Suprapubic skin (tissue), 4 donors: ENCODE data around the gene TUBGCP6. TPM values are rescaled to one million over a fixed set of nuclear protein-coding genes. Genes with fewer than 3 reads are reported as not detected.

Source experiments
- DNase-seq, 2 donors: peaks; one replicate each; pipeline ENCODE4 v3.0.0-alpha.2; 2019; ENCODE audit warnings: low spot score in 2 of 2
- H3K27ac ChIP-seq: fragments of 200-600 bp; sonication (generic); one replicate; pipeline ENCODE4 v1.5.1; 2019
- H3K27me3 ChIP-seq: fragments of 200-600 bp; sonication (generic); one replicate; pipeline ENCODE4 v1.5.1; 2019
- H3K36me3 ChIP-seq: fragments of 200-600 bp; sonication (generic); one replicate; pipeline ENCODE4 v1.5.1; 2019
- H3K4me1 ChIP-seq: fragments of 200-600 bp; sonication (generic); one replicate; pipeline ENCODE4 v1.5.1; 2019
- H3K4me3 ChIP-seq: fragments of 200-600 bp; sonication (generic); one replicate; pipeline ENCODE4 v1.5.1; 2019; ENCODE audit warnings: mild to moderate bottlenecking
- H3K9me3 ChIP-seq: fragments of 200-600 bp; sonication (generic); one replicate; pipeline ENCODE4 v1.5.1; 2019
- CTCF ChIP-seq, 2 donors: fragments of 200-600 bp in 1 of 2; fragments of 450-650 bp in 1 of 2; sonication (generic) in 1 of 2; IDR thresholded peaks; one replicate each; pipeline ENCODE4 v1.5.1; 2016 to 2019; ENCODE audit warnings: antibody characterized with exemption in 2 of 2, mild to moderate bottlenecking in 1 of 2, moderate library complexity in 1 of 2
- EP300 ChIP-seq: sonication (generic); formaldehyde crosslinking; IDR thresholded peaks from one replicate; pipeline ENCODE4 v1.6.1; 2017; ENCODE audit warnings: antibody characterized with exemption
- POLR2A ChIP-seq, 2 donors: fragments of 450-650 bp; IDR thresholded peaks; one replicate each; pipeline ENCODE4 v1.6.1; 2017; ENCODE audit warnings: antibody characterized with exemption in 2 of 2, mild to moderate bottlenecking in 2 of 2, moderate library complexity in 2 of 2
- POLR2AphosphoS5 ChIP-seq, 3 donors: sonication (generic); formaldehyde crosslinking; IDR thresholded peaks; one replicate each; pipeline ENCODE4 v1.6.1; 2017; ENCODE audit warnings: antibody characterized with exemption in 3 of 3
- WGBS: methylation state at CpG from one replicate; pipeline ENCODE4 v1.1.5; 2018; 5-methylcytosine and 5-hydroxymethylcytosine counted together
- total RNA-seq, 4 donors: library from RNA; depleted of rRNA; stranded (reverse); fragments of >200 nt; gene quantifications; one replicate each; pipeline ENCODE4 v1.1.0, GENCODE V29; 2016

The TUBGCP6 gene
- total RNA-seq, 4 donors from 2014 or later = 43.0 to 113 (median 69.7) TPM

- TF ChIP-seq CTCF (IDR thresholded peaks at IDR 0.05) (no peak), POLR2A (IDR thresholded peaks at IDR 0.05) (no peak), EP300 (no peak), POLR2AphosphoS5 (IDR thresholded peaks at IDR 0.05) (no peak)
- Histone ChIP-seq H3K9me3 (no peaks in the 10 kb centered on the region), H3K36me3 (no peaks in the 10 kb centered on the region), H3K27me3 (peaks cover 43% of the 10 kb centered on the region), H3K4me3 (no peak overlapping the region), H3K4me1 (peaks cover 57% of the 10 kb centered on the region), H3K27ac (no peak overlapping the region)
- 83% methylated on average over 11 of the region's 15 CpGs for WGBS
- no peak for DNase-seq
Measured at GRCh38 chr22:50264946-50265669, 20.3 kb upstream of the TUBGCP6 start.

GRCh38 chr22:50264104-50264745 is 19.4 kb upstream of the TUBGCP6 start:
- no peak for TF ChIP-seq POLR2AphosphoS5 (IDR thresholded peaks at IDR 0.05)
- TF ChIP-seq EP300 = no peak
- TF ChIP-seq CTCF (IDR thresholded peaks at IDR 0.05) = no peak
- TF ChIP-seq POLR2A (IDR thresholded peaks at IDR 0.05) = no peak
- Histone ChIP-seq H3K9me3 (no peaks in the 10 kb centered on the region), H3K4me3 (no peak overlapping the region), H3K4me1 (peaks cover 49% of the 10 kb centered on the region), H3K27ac (no peak overlapping the region), H3K36me3 (no peaks in the 10 kb centered on the region), H3K27me3 (peaks cover 52% of the 10 kb centered on the region)
- DNase-seq = no peak
- WGBS = 89% methylated on average over 12 of the region's 15 CpGs

- DNase-seq = no peak
- 69% methylated on average over 8 of the region's 9 CpGs for WGBS
- Histone ChIP-seq H3K36me3 (no peaks in the 10 kb centered on the region), H3K27me3 (peaks cover 61% of the 10 kb centered on the region), H3K4me3 (no peak overlapping the region), H3K9me3 (no peaks in the 10 kb centered on the region), H3K27ac (no peak overlapping the region), H3K4me1 (peaks cover 38% of the 10 kb centered on the region)
- TF ChIP-seq POLR2A (IDR thresholded peaks at IDR 0.05) (no peak), POLR2AphosphoS5 (IDR thresholded peaks at IDR 0.05) (no peak), CTCF (IDR thresholded peaks at IDR 0.05) (no peak), EP300 (no peak)
Measured at GRCh38 chr22:50262973-50263617, 18.3 kb upstream of the TUBGCP6 start.

- WGBS = no CpG with 5 or more reads among the region's 7 CpGs
- Histone ChIP-seq H3K4me3 (no peak overlapping the region), H3K36me3 (no peaks in the 10 kb centered on the region), H3K4me1 (peaks cover 32% of the 10 kb centered on the region), H3K9me3 (no peaks in the 10 kb centered on the region), H3K27me3 (peaks cover 66% of the 10 kb centered on the region), H3K27ac (no peak overlapping the region)
- no peak for DNase-seq
- TF ChIP-seq CTCF (IDR thresholded peaks at IDR 0.05) (no peak), POLR2AphosphoS5 (IDR thresholded peaks at IDR 0.05) (no peak), POLR2A (IDR thresholded peaks at IDR 0.05) (no peak), EP300 (no peak)
Measured at GRCh38 chr22:50262460-50262911, 17.7 kb upstream of the TUBGCP6 start.
